HepG2 (cell line): ENCODE data around the gene AMHR2. TPM values are rescaled to one million over a fixed set of nuclear protein-coding genes. Genes with fewer than 3 reads are reported as not detected.
A peak's percentile ranks its signal among the peaks of the same experiment; 100 is the strongest.

Experiments used
- EED ChIP-seq: sonication (generic); formaldehyde crosslinking; IDR thresholded peaks from 2 replicates; pipeline ENCODE4 v1.5.0; 2020; ENCODE audit warnings: mild to moderate bottlenecking, missing genetic modification reagents
- EZH2 ChIP-seq: conservative IDR thresholded peaks from 2 replicates; pipeline ENCODE4 v1.6.1; 2012; ENCODE audit warnings: mild to moderate bottlenecking, low read depth, low read length, moderate library complexity
- FOXP1 ChIP-seq, 2 experiments: fragments of 450-650 bp in 1 of 2; IDR thresholded peaks; 2 replicates each; pipeline ENCODE4 v1.6.1; 2017 to 2018; ENCODE audit warnings: antibody characterized with exemption in 1 of 2
- HCFC1 ChIP-seq: fragments of 150-350 bp; IDR thresholded peaks from 2 replicates; pipeline ENCODE4 v1.6.1; 2014; ENCODE audit warnings: low read depth, low read length
- IKZF4 ChIP-seq: sonication (generic); formaldehyde crosslinking; IDR thresholded peaks from 2 replicates; pipeline ENCODE4 v1.5.1; 2020; ENCODE audit warnings: borderline replicate concordance, mild to moderate bottlenecking, low read depth, missing genetic modification reagents; ENCODE audit errors: not compliant biosample characterization
- NBN ChIP-seq: fragments of 450-650 bp; conservative IDR thresholded peaks from 2 replicates; pipeline ENCODE4 v1.6.1; 2017
- TSC22D2 ChIP-seq: sonication (generic); formaldehyde crosslinking; IDR thresholded peaks from 2 replicates; pipeline ENCODE4 v1.5.1; 2020; ENCODE audit warnings: missing genetic modification reagents, mild to moderate bottlenecking, borderline replicate concordance
- U2AF2 ChIP-seq: fragments of 200-400 bp; formaldehyde crosslinking; IDR thresholded peaks from 2 replicates; pipeline ENCODE4 v1.6.1; 2017; ENCODE audit warnings: low read depth, mild to moderate bottlenecking, low read length
- ZC3H4 ChIP-seq: sonication (generic); formaldehyde crosslinking; IDR thresholded peaks from 2 replicates; pipeline ENCODE4 v1.4.0; 2020; ENCODE audit warnings: missing genetic modification reagents, borderline replicate concordance
- ZNF253 ChIP-seq: sonication (generic); formaldehyde crosslinking; IDR thresholded peaks from 2 replicates; pipeline ENCODE4 v1.8.0; 2022; ENCODE audit warnings: mild to moderate bottlenecking, missing genetic modification reagents, borderline replicate concordance
- ZNF264 ChIP-seq: sonication (generic); formaldehyde crosslinking; IDR thresholded peaks from 2 replicates; pipeline ENCODE4 v1.4.0; 2020; ENCODE audit warnings: missing genetic modification reagents
- ZNF510 ChIP-seq: sonication (generic); formaldehyde crosslinking; IDR thresholded peaks from 2 replicates; pipeline ENCODE4 v1.4.0; 2020; ENCODE audit warnings: low read depth, mild to moderate bottlenecking, missing genetic modification reagents
- ZNF563 ChIP-seq: sonication (generic); formaldehyde crosslinking; IDR thresholded peaks from 2 replicates; pipeline ENCODE4 v1.8.0; 2022; ENCODE audit warnings: mild to moderate bottlenecking, moderate library complexity, missing genetic modification reagents
- ZNF780A ChIP-seq: sonication (generic); formaldehyde crosslinking; IDR thresholded peaks from 2 replicates; pipeline ENCODE4 v1.8.0; 2022; ENCODE audit warnings: mild to moderate bottlenecking, missing genetic modification reagents, moderate library complexity
- ZNF891 ChIP-seq: sonication (generic); formaldehyde crosslinking; IDR thresholded peaks from 2 replicates; pipeline ENCODE4 v1.5.0; 2020; ENCODE audit warnings: mild to moderate bottlenecking, missing genetic modification reagents
- polyA plus RNA-seq, 8 experiments: library from polyadenylated mRNA; depleted of rRNA in 3 of 8; stranded (reverse) in 7 of 8; unstranded in 1 of 8; fragments of >200 nt; fragmentation: Illumina TruSeq in 4 of 8; extraction: Trizol in 4 of 8; gene quantifications; 2 replicates each; pipeline versions ENCODE4 v1.2.1 to v1.2.3, GENCODE V29; 2011 to 2016; ENCODE audit warnings: low read depth in 4 of 8, missing spikeins in 1 of 8, mixed read lengths in 1 of 8; ENCODE audit not compliant: insufficient read depth in 1 of 8
- total RNA-seq, 5 experiments: library from RNA; depleted of rRNA; stranded (reverse); fragments of >200 nt; fragmentation: Illumina TruSeq; extraction: Trizol; gene quantifications; 2 replicates each; pipeline ENCODE4 v1.2.3, GENCODE V29; 2016; ENCODE audit warnings: low read depth in 1 of 5
- TF ChIP-seq, protein P1 (sequence below): sonication (generic); formaldehyde crosslinking; IDR thresholded peaks from 2 replicates; pipeline ENCODE4 v1.5.0; 2020; ENCODE audit warnings: missing genetic modification reagents, mild to moderate bottlenecking, borderline replicate concordance
- TF ChIP-seq, protein P2 (sequence below), 2 experiments: fragments of 450-650 bp in 1 of 2; sonication (generic) in 1 of 2; formaldehyde crosslinking in 1 of 2; IDR thresholded peaks; 2 replicates each; pipeline versions ENCODE4 v1.6.1 to v1.8.0; 2016 to 2022; ENCODE audit warnings: antibody characterized with exemption in 1 of 2, mild to moderate bottlenecking in 1 of 2, missing genetic modification reagents in 1 of 2
- TF ChIP-seq, protein P3 (sequence below): sonication (generic); formaldehyde crosslinking; conservative IDR thresholded peaks from 2 replicates; pipeline ENCODE4 v1.4.0; 2020; ENCODE audit warnings: missing genetic modification reagents

AMHR2 gene
- total and polyA plus RNA-seq, 2 of the 13 experiments (the other 11 are each of a cell fraction or from before 2014, with no cell fraction given): 0.24 to 0.58 TPM

DNA sequence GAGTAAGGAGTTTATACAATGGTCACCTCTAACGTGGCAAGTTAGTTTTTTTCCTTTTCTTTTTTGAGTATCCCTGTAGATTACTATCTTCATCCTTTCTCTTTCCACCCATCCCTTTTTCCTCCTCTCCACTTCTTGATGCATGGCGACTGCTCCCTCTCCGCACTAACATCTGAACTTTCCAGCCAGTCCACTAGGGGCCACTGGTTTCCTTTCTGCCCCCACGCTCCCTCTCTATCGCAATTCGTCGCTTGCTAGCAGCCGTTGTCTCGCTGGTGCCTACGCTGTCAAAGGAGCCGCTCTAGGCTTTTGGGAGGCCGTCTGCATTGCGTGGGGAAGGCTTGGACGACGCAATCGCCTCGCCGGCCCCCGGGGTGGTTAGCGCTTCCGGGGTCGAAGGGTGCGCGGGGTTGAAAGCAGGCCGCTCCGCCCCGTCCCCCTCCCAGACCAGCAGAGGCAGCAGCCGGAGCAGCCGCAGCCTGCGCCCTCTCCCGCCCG, 28.1 kb downstream of the AMHR2 start, which contains the start of gene PCBP2 (continued):
- TF ChIP-seq, protein P1, sequence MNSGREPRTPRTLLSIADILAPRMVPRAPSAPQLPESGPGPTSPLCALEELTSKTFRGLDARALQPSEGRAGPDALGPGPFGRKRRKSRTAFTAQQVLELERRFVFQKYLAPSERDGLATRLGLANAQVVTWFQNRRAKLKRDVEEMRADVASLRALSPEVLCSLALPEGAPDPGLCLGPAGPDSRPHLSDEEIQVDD (CRISPR knock-in tag): no peak
- TF ChIP-seq HCFC1: peak; percentile 78
- TF ChIP-seq ZNF510 (CRISPR knock-in tag): no peak
- TF ChIP-seq ZNF780A (CRISPR knock-in tag): no peak
- no peak for TF ChIP-seq FOXP1 (IDR thresholded peaks at IDR 0.05)
- TF ChIP-seq FOXP1 (CRISPR knock-in tag; IDR thresholded peaks at IDR 0.05): no peak
- TF ChIP-seq ZNF563: no peak
- TF ChIP-seq EED (CRISPR knock-in tag): no peak
- peak; percentile 53; the same call in 1 of the 2 replicates for TF ChIP-seq ZNF264 (CRISPR knock-in tag)
- no peak for TF ChIP-seq ZNF253 (CRISPR knock-in tag)
- TF ChIP-seq IKZF4 (CRISPR knock-in tag): no peak
- no peak for TF ChIP-seq U2AF2
- TF ChIP-seq EZH2: no peak
- TF ChIP-seq ZC3H4: no peak
- TF ChIP-seq, protein P2, sequence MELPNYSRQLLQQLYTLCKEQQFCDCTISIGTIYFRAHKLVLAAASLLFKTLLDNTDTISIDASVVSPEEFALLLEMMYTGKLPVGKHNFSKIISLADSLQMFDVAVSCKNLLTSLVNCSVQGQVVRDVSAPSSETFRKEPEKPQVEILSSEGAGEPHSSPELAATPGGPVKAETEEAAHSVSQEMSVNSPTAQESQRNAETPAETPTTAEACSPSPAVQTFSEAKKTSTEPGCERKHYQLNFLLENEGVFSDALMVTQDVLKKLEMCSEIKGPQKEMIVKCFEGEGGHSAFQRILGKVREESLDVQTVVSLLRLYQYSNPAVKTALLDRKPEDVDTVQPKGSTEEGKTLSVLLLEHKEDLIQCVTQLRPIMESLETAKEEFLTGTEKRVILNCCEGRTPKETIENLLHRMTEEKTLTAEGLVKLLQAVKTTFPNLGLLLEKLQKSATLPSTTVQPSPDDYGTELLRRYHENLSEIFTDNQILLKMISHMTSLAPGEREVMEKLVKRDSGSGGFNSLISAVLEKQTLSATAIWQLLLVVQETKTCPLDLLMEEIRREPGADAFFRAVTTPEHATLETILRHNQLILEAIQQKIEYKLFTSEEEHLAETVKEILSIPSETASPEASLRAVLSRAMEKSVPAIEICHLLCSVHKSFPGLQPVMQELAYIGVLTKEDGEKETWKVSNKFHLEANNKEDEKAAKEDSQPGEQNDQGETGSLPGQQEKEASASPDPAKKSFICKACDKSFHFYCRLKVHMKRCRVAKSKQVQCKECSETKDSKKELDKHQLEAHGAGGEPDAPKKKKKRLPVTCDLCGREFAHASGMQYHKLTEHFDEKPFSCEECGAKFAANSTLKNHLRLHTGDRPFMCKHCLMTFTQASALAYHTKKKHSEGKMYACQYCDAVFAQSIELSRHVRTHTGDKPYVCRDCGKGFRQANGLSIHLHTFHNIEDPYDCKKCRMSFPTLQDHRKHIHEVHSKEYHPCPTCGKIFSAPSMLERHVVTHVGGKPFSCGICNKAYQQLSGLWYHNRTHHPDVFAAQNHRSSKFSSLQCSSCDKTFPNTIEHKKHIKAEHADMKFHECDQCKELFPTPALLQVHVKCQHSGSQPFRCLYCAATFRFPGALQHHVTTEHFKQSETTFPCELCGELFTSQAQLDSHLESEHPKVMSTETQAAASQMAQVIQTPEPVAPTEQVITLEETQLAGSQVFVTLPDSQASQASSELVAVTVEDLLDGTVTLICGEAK (IDR thresholded peaks at IDR 0.05): peak; percentile 32; the same call in 1 of the 2 replicates
- TF ChIP-seq, protein P2 (CRISPR knock-in tag; IDR thresholded peaks at IDR 0.05): no peak
- no peak for TF ChIP-seq NBN
- TF ChIP-seq, protein P3, sequence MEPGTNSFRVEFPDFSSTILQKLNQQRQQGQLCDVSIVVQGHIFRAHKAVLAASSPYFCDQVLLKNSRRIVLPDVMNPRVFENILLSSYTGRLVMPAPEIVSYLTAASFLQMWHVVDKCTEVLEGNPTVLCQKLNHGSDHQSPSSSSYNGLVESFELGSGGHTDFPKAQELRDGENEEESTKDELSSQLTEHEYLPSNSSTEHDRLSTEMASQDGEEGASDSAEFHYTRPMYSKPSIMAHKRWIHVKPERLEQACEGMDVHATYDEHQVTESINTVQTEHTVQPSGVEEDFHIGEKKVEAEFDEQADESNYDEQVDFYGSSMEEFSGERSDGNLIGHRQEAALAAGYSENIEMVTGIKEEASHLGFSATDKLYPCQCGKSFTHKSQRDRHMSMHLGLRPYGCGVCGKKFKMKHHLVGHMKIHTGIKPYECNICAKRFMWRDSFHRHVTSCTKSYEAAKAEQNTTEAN (CRISPR knock-in tag): no peak
- TF ChIP-seq TSC22D2: no peak
- no peak for TF ChIP-seq ZNF891 (CRISPR knock-in tag)
